NCI-H2227 treated with DMSO at 0.1 percent for 48 hours (cell line): Measurements from ENCODE around the gene EVA1C.
"Not testable (repeated sequence)": the region's sequence is repeated elsewhere in the genome, so short reads cannot be mapped to it uniquely, and the experiment has no call there.

Experiments
- DNase-seq: peaks from one replicate; lab custom pipeline; 2025; lab: John Stamatoyannopoulos, UW

EVA1C gene

DNA sequence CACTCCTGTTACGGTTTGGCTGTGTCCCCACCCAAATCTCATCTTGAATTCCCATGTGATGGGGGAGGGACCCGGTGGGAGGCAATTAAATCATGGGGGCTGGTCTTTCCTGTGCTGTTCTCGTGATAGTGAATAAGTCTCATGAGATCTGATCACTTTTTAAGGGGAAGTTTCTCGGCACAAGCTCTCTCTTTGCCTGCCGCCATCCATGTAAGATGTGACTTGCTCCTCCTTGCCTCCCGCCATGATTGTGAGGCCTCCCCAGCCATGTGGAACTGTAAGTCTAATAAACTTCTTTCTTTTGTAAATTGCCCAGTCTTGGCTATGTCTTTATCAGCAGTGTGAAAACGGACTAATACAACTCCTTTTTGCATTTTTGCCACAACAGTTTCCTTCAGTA, 118.3 kb downstream of the EVA1C start:
- DNase-seq, result not testable (repeated sequence)

DNA sequence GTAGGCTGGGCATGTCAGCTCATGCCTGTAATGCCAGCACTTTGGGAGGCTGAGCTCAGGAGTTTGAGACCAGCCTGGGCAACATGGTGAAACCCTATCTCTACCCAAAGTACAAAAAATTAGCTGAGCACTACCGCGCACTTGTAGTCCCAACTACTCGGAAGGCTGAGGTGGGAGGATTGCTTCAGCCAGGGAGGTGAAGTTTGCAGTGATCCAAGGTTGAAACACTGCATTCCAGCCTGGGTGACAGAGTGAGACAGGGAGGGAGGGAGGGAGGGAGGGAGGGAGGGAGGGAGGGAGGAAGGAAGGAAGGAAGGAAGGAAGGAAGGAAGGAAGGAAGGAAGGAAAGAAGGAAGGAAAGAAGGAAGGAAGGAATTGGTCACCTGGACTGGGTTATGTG, 119.1 kb downstream of the EVA1C start:
- not testable (repeated sequence) for DNase-seq

DNA sequence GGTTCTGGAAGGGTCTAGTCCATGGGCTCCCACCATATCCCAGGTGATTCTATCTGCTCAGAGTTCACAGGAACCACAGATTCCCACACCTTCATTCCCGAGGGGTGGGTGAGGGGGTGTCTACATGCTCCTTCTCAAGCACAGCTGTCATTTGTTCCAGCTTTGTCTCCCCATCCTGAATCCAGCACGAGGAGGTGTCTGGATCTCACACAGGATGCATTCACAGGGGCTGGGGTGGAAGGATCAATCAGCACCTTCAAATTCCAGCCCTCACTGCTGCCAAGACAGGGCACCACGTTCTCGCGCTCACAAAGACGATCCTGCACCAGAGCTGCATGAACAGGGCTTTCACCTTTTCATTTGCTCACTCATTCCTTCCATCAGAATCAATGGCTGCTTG, 120.1 kb downstream of the EVA1C start:
- DNase-seq, result no peak

DNA sequence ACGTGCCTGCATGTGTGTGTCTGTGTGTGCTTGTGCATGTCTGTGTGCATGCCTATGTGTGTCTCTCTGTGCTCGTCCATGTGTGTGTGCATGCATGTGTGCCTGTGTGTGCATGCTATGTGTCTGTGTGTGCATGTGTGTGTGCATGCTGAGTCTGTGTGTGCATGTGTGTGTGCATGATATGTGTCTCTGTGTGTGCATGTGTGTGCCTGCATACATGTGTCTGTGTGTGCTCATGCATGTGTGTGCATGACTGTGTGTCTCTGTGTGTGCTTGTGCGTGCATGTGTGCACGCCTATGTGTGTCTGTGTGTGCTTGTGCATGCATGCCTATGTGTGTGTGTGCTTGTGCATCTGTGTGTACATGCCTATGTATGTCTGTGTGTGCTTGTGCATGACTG, 120.5 kb downstream of the EVA1C start:
- no peak for DNase-seq

DNA sequence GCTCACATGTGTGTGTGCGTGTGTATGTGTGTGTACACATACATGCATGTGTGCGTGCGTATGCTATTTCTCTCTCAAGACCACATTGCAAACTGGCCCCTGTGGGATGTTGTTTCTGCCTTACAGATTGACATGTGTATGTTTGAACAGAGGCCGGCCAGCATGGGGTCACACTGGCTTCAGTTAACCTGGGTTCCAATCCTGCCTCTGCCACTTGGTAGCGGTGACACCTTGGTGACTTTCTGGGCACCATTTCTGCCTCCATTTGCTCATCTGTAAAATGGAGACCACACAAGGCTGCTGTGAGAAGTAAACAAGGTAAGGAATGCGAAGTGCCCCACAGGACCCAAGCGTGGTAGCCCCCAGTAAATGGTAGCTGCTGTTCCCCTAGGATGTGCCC, 121.1 kb downstream of the EVA1C start:
- DNase-seq, result no peak

DNA sequence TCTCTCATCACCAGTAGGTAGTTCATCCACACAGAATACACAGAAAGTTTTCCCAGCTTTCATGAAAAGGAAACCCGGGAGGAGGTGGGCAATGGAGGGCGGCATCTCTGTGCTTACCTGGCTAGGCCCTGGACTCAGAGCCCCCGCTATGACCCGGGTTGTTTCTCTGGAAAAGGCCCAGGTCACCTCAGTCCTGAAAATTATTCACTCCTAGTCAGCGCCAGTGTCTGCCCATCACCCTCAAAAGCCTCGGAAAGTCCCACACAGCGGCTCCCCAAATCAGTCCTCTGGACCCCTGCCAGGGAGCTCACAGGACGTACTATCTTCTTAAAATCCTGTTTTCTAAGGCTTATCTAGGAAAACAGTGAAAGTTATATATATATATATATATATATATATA, 121.6 kb downstream of the EVA1C start:
- no peak for DNase-seq

DNA sequence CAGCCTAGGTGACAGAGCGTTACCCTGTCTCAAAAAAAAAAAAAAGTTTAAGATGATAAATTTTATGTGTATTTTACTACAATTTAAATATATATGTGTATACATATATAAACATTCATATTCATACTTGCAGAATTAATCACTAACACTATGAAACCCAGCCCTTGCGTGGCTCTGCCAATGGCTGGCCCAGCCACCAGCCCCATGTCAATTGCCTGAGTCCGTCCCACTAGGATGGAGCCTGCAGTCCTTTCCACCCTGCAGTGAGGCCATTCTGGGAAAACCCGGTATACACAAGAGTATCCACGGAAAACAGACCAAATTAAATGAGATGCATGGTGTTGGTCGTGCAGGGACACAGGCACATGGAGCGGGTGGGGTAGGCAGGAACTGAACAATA, 123.1 kb downstream of the EVA1C start:
- no peak for DNase-seq

DNA sequence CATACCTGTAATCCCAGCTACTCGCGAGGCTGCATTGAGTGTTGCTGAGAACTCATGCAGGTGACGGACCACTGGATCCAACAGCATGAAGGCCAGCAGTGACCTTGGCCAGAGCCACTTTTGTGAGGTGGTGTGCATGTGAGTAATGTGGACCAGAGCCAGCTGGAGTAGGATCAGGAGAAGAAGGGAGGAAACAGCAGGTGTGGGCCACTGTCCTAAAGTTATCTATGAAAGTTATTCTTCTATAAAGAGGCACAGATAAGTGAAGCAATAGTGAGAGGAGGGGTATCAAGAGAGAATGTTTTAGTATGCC, 125.0 kb downstream of the EVA1C start:
- DNase-seq, result no peak

DNA sequence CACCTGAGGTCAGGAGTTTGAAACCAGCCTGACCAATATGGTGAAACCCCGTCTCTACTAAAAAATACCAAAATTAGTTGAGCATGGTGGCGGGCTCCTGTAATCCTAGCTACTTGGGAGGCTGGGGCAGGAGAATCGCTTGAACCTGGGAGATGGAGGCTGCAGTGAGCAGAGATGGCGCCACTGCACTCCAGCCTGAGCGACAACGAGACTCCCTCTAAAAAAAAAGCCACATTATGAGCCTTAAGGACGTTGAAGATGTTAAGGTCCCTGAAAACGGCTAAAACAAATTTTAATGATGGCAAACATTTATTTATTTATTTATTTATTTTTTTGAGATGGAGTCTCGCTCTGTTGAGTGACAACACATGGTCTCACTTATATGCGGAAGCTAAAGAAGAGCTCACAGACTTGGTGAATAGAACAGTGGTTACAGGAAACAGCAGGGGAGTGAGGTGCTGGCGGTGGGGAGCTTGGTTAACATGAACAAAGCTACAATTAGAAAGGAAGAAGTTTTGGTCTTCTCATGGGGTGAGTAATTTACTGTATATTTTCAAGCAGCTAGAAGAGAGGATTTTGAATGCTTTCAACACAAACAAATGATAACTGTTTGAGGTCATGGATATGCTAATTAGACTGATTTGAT, 125.8 kb downstream of the EVA1C start:
- no peak for DNase-seq

DNA sequence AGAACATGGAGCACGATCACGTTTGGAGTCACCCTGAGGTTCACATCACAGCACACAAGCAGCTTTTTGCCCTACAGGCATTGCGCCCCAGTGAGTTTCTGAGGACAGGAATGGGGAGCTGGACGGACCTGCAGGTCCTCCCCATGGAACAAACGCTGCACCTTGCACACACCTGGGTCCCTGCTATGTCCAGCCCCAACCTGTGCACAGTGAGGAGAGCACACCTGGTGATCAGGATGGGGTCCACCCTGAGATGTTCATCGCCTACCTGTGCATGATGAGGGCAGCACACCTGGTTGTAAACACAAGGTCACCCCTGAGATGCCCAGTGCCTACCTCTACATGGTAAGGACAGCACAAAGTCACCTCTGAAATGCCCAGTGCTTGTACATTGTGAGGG, 126.9 kb downstream of the EVA1C start:
- DNase-seq, result no peak

DNA sequence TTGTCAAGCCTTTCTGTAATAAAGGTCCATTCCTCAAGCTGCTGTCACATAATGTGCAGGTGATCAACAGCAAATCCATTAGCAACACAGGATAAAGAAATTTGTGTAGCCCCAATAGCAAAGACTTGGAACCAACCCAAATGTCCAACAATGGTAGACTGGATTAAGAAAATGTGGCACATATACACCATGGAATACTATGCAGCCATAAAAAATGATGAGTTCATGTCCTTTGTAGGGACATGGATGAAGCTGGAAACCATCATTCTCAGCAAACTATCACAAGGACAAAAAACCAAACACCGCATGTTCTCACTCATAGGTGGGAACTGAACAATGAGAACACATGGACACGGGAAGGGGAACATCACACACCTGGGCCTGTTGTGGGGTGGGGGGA, 130.6 kb downstream of the EVA1C start:
- not testable (repeated sequence) for DNase-seq

DNA sequence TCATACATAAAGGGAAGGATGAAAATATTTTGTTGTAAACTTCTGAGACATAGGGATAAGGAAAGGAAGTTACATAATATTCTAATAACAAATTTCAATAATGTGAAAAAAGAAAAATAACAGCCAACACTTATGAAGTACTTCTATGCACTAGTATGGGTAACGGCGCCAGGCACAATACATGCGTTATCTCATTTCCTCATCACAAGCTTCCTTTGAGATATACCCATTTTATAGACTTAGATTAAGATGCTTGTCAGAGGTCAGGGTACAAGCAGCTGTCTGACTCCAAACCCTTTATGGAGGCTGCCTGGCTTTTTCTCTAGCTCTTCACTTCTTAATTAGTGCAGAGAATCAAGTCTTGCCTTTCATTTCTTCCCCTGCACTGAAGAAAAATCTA, 131.5 kb downstream of the EVA1C start:
- DNase-seq, result no peak

DNA sequence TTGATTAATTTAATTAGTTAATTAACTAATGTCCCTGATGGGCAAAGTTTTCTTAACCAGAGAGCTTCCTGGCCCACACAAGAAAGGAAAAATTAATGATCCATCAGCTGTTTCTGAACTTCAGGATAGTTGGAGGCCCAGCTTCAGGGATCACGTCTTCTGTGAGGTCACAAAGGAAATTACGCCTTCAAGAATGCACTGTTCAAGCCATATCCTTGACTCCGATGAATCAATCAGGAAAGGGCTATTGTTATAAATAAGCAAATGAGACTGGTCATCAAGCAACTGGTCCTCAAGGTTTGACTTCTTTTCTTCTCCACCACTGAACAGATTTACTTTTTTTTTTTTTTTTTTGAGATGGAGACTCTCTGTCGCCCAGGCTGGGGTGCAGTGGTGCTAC, 132.2 kb downstream of the EVA1C start:
- DNase-seq, result no peak

DNA sequence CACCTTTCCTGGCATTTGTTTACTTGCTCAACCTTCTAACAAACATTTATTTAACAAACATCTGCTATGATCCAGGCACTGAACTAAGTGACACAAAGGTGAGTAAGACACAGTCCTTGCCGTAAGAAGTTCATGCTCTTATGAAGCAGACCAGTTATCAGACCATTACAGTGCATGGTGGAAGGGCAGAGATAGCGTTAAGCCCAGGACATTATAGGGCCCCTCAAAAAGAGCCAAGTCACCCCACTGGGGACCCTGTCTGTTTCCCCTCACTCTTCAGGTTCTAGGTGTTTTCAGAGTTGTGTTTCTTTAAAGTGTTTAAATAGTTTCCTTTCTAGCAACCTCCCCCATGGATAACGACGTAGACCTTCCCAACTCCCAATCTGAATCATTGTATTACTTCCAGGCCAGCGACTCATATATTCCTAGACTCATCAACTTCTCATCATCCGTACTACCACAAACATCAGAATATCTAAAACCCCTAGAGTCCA, 133.5 kb downstream of the EVA1C start:
- DNase-seq, result no peak

DNA sequence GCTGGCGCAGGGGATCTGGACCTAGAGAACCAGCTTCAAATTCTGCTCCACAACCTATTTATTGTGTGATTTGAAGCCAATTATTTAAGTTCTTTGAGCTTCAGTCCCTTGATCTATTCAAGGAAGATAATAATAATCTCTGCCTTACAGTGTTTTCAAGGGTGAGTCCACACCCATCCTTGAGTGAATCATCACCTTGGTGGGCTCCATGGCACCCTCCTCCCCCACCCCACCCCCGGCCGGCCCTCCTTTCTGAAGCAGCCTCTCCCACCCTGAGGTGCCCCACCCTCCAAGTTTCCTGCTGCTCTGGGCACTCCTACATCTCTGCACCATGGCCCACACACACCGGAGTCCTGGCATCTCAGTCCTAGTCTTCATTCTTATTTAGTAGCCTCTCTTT, 134.5 kb downstream of the EVA1C start:
- no peak for DNase-seq

DNA sequence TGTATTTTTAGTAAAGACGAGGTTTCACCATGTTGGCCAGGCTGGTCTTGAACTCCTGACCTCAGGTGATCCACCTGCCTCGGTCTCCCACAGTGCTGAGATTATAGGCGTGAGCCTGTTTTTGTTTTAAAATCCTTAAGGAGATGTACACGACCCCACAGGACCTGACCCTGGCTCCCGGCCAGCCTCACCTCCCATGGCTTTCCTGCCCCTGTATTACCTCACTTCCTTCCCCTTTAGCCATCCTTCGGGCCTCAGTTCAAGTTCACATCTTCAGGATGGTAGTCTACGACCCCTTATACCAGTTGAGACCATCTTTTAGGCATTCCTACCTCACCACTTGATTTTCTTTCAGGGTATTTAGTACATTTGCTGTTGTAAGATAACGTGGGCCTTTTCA, 136.5 kb downstream of the EVA1C start:
- DNase-seq, result no peak

DNA sequence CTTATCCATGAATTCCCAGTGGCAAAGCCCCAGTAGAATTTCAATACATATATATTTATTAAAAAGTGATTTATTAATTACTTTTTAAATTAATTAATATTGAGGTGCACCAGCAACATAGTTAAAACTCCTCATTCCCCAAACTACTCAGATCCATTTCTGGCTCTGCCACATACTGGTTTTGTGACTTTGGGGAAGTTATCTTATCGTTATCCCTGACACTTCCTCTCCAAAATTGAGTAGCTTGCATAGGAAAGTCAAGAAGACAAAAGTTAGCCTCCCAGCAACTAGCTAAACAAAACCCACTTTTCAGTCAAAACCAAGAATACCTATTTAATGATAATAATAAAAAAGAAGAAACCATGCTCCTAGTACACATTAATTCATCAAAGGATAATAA, 136.9 kb downstream of the EVA1C start:
- no peak for DNase-seq

DNA sequence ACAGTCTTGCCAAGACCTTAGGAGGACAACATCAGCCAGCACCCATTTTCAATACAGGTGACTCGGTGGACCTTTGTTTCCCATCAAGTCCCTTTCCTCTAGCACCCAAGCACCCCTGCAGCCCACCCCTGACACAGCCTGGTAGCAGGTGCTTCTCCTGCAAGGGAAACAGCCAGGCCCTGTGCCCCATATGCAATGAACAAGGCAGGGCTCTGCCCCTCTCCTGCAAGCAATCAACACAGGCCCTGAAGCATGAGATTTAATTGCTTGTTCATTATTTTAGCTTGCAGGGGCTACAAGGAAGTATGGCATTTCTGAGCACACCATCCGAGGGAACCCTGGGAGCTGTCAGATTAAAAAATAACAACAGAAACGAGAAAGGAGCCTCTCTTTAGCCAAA, 137.4 kb downstream of the EVA1C start:
- DNase-seq, result no peak

DNA sequence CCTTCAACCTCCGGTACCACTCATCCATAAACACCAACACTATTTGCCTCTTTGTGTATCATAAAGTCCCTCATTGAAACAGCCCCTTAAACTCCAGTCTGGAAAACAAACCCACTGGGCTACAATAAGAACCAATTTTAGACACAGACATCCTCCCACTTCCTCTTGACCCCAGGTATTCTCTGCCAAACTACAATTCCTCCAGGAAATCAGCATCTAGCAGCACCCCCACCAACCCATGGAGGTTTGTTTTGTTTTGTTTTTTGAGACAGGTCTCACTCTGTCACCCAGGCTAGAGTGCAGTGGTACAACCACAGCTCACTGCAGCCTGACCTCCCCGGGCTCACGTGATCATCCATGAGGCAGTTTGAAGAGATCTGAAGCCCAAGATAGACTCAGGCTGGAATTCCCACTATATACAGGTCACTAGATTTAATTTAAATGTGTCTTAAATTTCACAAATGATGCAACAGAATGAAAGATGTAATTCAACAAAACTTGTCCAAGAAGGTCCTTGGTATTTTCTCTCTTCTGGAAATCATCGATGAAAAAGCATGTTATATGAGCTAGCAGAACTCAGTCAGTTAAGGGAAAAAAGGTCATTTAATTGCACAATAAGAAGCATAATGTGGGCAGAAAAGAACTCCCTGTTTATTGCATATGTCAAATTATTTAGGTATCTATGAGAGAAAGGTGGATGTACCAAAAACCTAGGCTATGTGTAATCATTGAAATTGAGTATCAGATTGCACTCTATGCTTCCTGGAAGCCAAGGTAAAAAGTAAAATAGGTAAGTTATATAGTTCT, 142.5 kb downstream of the EVA1C start:
- no peak for DNase-seq

DNA sequence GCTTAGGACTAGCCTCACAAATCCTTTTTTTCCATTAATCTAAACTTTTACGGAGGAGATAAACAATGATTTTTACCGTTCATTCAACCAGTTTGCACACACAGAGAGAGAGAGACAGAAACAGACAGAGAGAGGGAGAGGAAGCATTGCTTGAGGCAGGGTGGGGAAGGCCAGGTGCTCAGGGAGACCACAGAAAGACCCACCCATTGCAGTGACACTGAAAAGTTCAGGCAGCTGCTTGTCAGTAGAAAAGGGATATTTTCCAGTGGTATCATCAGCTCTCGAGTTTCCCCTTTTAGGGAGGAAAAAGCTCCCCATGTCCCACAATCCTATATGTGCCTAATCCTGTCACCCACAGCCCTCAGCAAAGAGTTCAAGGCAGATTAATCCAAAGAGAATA, 145.6 kb downstream of the EVA1C start:
- DNase-seq, result no peak

DNA sequence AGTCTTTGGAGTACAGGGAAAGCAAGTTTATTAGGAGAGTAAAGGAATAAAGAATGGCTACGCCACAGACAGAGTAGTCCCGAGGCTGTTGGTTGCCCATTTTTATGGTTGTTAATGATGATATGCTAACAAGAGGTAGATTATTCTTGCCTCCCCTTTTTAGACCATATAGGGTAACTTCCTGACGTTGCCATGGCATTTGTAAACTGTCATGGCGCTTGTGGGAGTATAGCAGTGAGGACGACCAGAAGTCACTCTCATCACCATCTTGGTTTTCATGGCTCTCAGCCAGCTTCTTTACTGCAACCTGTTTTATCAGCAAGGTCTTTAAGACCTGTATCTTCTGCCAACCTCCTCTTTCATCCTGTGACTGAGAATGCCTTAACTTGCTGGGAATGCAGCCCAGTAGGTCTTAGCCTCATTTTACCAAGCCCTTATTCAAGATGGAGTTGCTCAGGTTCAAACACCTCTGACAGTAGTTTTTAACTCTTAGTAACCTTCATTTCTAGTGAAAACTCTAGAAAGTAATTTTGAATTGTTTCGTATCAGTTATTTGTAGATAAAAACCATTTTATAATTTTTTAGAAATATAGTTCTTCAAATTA, 146.6 kb downstream of the EVA1C start:
- DNase-seq, result no peak

DNA sequence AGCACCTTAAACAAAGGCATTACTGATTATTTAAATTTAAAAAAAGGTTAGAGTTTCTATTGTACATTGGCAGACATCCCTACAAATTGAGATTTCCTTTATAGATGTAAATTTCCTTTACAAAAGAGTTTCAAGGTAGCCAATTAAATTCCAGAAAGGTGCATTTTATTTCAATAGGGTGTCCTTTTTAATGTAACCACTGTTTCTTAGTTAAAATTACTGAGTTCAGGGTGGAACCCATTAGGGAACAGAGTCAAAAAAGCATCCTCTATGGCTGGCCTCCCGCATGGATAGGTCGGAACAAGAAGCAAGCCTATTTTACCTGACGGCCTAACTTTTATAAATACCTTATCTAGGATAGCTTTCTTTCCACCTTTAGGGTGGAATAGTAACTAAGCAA, 148.4 kb downstream of the EVA1C start:
- DNase-seq, result no peak

DNA sequence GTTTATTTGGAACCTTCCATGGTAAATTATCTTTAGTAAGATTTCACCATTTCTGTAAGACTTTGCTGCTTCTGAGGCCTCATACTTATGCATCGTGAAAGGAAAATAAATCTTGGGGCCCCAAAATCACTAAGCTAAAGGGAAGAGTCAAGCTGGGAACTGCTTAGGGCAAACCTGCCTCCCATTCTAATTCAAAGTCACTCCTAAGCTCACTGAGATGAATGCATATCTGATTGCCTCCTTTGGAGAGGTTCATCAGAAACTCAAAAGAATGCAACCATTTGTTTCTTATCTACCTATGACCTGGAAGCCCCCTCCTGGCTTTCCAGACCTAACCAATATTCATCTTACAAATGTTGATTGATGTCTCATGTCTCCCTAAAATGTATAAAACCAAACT, 149.0 kb downstream of the EVA1C start:
- DNase-seq, result not testable (repeated sequence)

DNA sequence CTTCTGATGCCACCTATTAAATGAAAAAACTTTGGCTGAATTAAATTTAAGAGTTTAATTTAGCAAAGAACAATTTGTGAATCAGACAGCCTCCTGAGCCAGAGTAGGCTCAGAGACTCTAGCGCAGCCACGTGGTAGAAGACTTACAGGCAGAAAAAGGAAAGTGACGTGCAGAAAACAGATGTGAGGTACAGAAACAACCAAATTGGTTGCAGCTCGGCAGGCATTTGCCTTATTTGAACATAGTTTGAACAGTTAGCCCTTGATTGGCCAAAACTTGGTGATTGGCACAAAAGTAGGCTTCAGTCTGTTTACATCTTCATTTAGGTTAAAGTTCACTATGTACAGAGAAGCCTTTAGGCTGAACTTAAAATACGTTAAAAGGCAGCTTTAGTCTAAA, 149.9 kb downstream of the EVA1C start:
- no peak for DNase-seq
